K562 (cell line): ENCODE results near the gene DNASE2B. TPM values are rescaled to one million over a fixed set of nuclear protein-coding genes. Genes with fewer than 3 reads are reported as not detected.

ENCODE experiments used
- ATAC-seq: fragments of 200-7000 bp; cut with Tn5 transposase; 3 replicates; pipeline ENCODE4 v1.9.1; 2020; ENCODE audit warnings: moderate library complexity
- BruUV-seq: library from RNA; stranded (reverse); fragments of 400-500 nt; replicated peaks from 2 replicates; lab custom pipeline; 2021; lab: Mats Ljungman, UMichigan
- CTCF ChIA-PET: fragments of 300-600 bp; formaldehyde crosslinking; extraction: SDS; loops from one replicate; lab custom pipeline; 2021; ENCODE audit warnings: low intra/inter-chr PET ratio; lab: Yijun Ruan, JAX
- POLR2A ChIA-PET: fragments of 300-600, 350-650 bp; sonication (Branson Sonifier 250); formaldehyde crosslinking; extraction: SDS; loops from one replicate; lab custom pipeline; 2021; ENCODE audit warnings: antibody characterized with exemption, inconsistent platforms; lab: Yijun Ruan, JAX
- DNase-seq, 4 experiments: peaks; one replicate each; pipeline versions ENCODE4 v3.0.0 to v3.0.0-alpha.2; 2011 to 2018; ENCODE audit warnings: low spot score in 3 of 4, mixed read lengths in 3 of 4; ENCODE audit errors: extremely low read depth in 1 of 4
- FAIRE-seq: peaks from 2 replicates; lab custom pipeline; 2011; peaks lifted over from hg19 to GRCh38; lab: Jason Lieb, UNC
- H2AFZ ChIP-seq: 2 replicates; pipeline ENCODE4 v1.6.0; 2011; ENCODE audit warnings: low read depth, low read length, control low read depth, inconsistent platforms
- H3K27ac ChIP-seq: fragments of 200-600 bp; 3 replicates; pipeline ENCODE4 v1.8.0; 2011; ENCODE audit warnings: low read depth, mild to moderate bottlenecking, control low read depth, inconsistent platforms, low read length, moderate library complexity, mixed read lengths; ENCODE audit errors: extremely low read depth
- H3K27me3 ChIP-seq, 2 experiments: fragments of 300-600 bp in 1 of 2; 2 replicates in 1 of 2; 3 replicates in 1 of 2; pipeline versions ENCODE4 v1.6.0 to v1.8.0; 2011; ENCODE audit warnings: inconsistent platforms in 2 of 2, low read length in 2 of 2, mild to moderate bottlenecking in 1 of 2, mixed read lengths in 1 of 2, moderate library complexity in 1 of 2; ENCODE audit not compliant: control insufficient read depth in 2 of 2, insufficient read depth in 2 of 2
- H3K36me3 ChIP-seq: fragments of 300-600 bp; 3 replicates; pipeline ENCODE4 v1.8.0; 2011; ENCODE audit warnings: mild to moderate bottlenecking, low read length, inconsistent platforms; ENCODE audit not compliant: control insufficient read depth, insufficient read depth
- H3K4me1 ChIP-seq, 2 experiments: fragments of 200-600 bp in 1 of 2; replicated peaks in 1 of 2; 2 replicates in 1 of 2; 3 replicates in 1 of 2; pipeline versions ENCODE4 v1.5.1 to v1.8.0; 2011; ENCODE audit warnings: inconsistent platforms in 2 of 2, low read length in 2 of 2, mild to moderate bottlenecking in 1 of 2, mixed read lengths in 1 of 2, moderate library complexity in 1 of 2; ENCODE audit not compliant: control insufficient read depth in 2 of 2, insufficient read depth in 2 of 2
- H3K4me2 ChIP-seq: 2 replicates; pipeline ENCODE4 v1.6.1; 2011; ENCODE audit warnings: low read length, control low read depth, inconsistent platforms, mixed read lengths; ENCODE audit not compliant: insufficient read depth
- H3K4me3 ChIP-seq: fragments of 200-600 bp; sonication (generic), shearing (Covaris generic); 2 replicates; pipeline ENCODE4 v1.5.1; 2016; ENCODE audit warnings: control low read depth, inconsistent platforms
- H3K79me2 ChIP-seq: fragments of 200-600 bp; 3 replicates; pipeline ENCODE4 v1.8.0; 2011; ENCODE audit warnings: low read length, inconsistent platforms; ENCODE audit not compliant: control insufficient read depth, insufficient read depth
- H3K9ac ChIP-seq, 2 experiments: 2 replicates each; pipeline versions ENCODE4 v1.6.0 to v1.6.1; 2011; ENCODE audit warnings: low read depth in 2 of 2, low read length in 2 of 2, control low read depth in 1 of 2, inconsistent platforms in 1 of 2, mild to moderate bottlenecking in 1 of 2, mixed read lengths in 1 of 2; ENCODE audit not compliant: insufficient read depth in 1 of 2
- H3K9me1 ChIP-seq: one replicate; pipeline ENCODE4 v1.6.0; 2011; ENCODE audit warnings: inconsistent platforms, mild to moderate bottlenecking, low read length, moderate library complexity; ENCODE audit not compliant: control insufficient read depth, insufficient read depth
- H3K9me3 ChIP-seq: replicated peaks from 2 replicates; pipeline ENCODE4 v1.5.1; 2011; ENCODE audit warnings: low read depth, low read length, inconsistent platforms; ENCODE audit not compliant: control insufficient read depth, insufficient read depth
- H4K20me1 ChIP-seq: replicated peaks from 2 replicates; pipeline ENCODE4 v1.6.1; 2011; ENCODE audit warnings: low read length, inconsistent platforms, mixed read lengths; ENCODE audit not compliant: control insufficient read depth, insufficient read depth
- KDM4B ChIP-seq, 2 experiments: fragments of 450-650 bp in 1 of 2; sonication (generic) in 1 of 2; IDR thresholded peaks; 2 replicates each; pipeline ENCODE4 v1.6.1; 2016 to 2017; ENCODE audit warnings: borderline replicate concordance in 2 of 2, antibody characterized with exemption in 1 of 2, low read depth in 1 of 2, mild to moderate bottlenecking in 1 of 2
- POLR2B ChIP-seq: fragments of 450-650 bp; IDR thresholded peaks from 2 replicates; pipeline ENCODE4 v1.6.1; 2018; ENCODE audit warnings: low read depth; ENCODE audit not compliant: partially characterized antibody
- POU5F1 ChIP-seq: fragments of 150-350 bp; IDR thresholded peaks from 2 replicates; pipeline ENCODE4 v1.6.1; 2014; ENCODE audit warnings: borderline replicate concordance, low read length, low read depth, mild to moderate bottlenecking; ENCODE audit not compliant: partially characterized antibody
- RUNX1 ChIP-seq: sonication (generic); IDR thresholded peaks from 2 replicates; pipeline ENCODE4 v1.6.1; 2016; ENCODE audit warnings: antibody characterized with exemption, low read depth
- ZNF696 ChIP-seq: fragments of 250-450 bp; sonication (Bioruptor Pico); conservative IDR thresholded peaks from 2 replicates; pipeline ENCODE4 v1.4.0; 2020; ENCODE audit warnings: mild to moderate bottlenecking, moderate library complexity
- WGBS: fragments of 100-300 bp; shearing (Covaris generic); methylation state at CpG from one replicate; pipeline ENCODE4 v1.1.6; 2016; ENCODE audit warnings: low coverage, mixed read lengths; ENCODE audit not compliant: insufficient coverage; ENCODE audit errors: missing lambda C conversion rate; 5-methylcytosine and 5-hydroxymethylcytosine counted together
- in situ Hi-C: fragments of 300-500 bp; cut with MboI; formaldehyde crosslinking; loops from 4 replicates; pipeline ENCODE4 v1.15.0; 2018; ENCODE audit warnings: inconsistent platforms, mixed read lengths
- intact Hi-C: fragments of 100-400 bp; cut with micrococcal nuclease; formaldehyde crosslinking; loops from 2 replicates; pipeline ENCODE4 v1.14.2; 2022
- polyA plus RNA-seq, 8 experiments: library from polyadenylated mRNA; depleted of rRNA in 4 of 8; stranded (reverse) in 5 of 8; unstranded in 3 of 8; fragments of >200 nt; fragmentation: Nextera tagmentation in 2 of 8; fragmentation: Illumina TruSeq in 1 of 8; extraction: Ambion mirVana in 2 of 8; extraction: Trizol in 1 of 8; gene quantifications; 2 replicates each; pipeline versions ENCODE4 v1.2.1 to v1.2.3, GENCODE V29; 2011 to 2014; ENCODE audit warnings: inconsistent platforms in 1 of 8, missing spikeins in 1 of 8
- total RNA-seq, 7 experiments: library from RNA; depleted of rRNA in 6 of 7; stranded (reverse); fragments of >200 nt in 6 of 7; fragmentation: Illumina TruSeq in 2 of 7; extraction: Trizol in 2 of 7; gene quantifications; 2 replicates each; pipeline versions ENCODE4 v1.2.1 to v1.2.3, GENCODE V29; 2011 to 2021; ENCODE audit warnings: low replicate concordance in 1 of 7
- TF ChIP-seq, protein P1 (sequence below): fragments of 200-400 bp; formaldehyde crosslinking; IDR thresholded peaks from 2 replicates; pipeline ENCODE4 v1.6.1; 2017; ENCODE audit warnings: mild to moderate bottlenecking, low read depth, low read length, moderate library complexity
- TF ChIP-seq, protein P2 (sequence below): fragments of 450-650 bp; IDR thresholded peaks from 2 replicates; pipeline ENCODE4 v1.6.1; 2014; ENCODE audit warnings: low read depth, mild to moderate bottlenecking, moderate library complexity, borderline replicate concordance

Gene DNASE2B
- total and polyA plus RNA-seq, 9 of the 15 experiments (the other 6 are each of a cell fraction or from before 2014, with no cell fraction given), result not detected

DNA sequence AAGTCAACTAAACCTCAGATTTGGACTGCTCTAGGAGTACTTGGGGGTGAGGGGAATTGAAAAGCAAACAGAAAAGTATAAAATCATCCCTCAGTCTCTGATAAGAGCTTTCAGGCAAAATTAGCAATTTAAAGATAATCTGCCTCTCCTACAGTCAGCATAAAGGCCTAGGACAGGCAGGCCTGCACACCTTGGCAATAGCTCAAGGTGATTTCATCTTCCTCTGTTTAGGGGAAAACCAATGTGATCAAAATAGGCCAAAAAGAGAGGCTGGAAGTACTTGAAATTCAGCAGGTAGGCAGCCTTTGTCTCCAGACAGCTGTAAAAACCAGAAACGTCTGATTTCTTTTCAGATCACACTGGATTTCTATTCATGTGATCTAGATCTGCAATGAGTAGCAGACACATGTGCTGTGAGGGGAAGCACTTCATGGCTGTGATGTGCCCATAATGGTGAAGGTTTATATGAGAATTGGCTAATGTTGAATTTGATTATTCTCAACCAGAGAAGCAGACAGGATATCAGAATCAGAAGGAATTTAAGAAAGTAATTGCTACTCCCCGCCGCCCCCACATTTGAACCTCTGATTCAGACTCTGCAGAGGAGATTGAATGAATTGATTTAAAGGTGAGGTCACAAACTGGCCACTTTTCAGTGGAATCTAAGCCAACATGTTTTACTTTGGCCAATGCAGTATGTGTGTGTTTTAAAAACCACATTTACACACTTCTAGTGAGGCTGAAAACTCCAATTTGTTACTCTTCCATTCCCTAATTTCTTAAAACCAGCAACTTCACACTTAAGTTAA lies 45.8 kb upstream of the DNASE2B start (continued):
- TF ChIP-seq, protein P1, sequence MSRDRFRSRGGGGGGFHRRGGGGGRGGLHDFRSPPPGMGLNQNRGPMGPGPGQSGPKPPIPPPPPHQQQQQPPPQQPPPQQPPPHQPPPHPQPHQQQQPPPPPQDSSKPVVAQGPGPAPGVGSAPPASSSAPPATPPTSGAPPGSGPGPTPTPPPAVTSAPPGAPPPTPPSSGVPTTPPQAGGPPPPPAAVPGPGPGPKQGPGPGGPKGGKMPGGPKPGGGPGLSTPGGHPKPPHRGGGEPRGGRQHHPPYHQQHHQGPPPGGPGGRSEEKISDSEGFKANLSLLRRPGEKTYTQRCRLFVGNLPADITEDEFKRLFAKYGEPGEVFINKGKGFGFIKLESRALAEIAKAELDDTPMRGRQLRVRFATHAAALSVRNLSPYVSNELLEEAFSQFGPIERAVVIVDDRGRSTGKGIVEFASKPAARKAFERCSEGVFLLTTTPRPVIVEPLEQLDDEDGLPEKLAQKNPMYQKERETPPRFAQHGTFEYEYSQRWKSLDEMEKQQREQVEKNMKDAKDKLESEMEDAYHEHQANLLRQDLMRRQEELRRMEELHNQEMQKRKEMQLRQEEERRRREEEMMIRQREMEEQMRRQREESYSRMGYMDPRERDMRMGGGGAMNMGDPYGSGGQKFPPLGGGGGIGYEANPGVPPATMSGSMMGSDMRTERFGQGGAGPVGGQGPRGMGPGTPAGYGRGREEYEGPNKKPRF, result no peak
- TF ChIP-seq POLR2B (no peak), POU5F1 (no peak), ZNF696 (CRISPR knock-in tag) (no peak), RUNX1 (no peak)

DNA sequence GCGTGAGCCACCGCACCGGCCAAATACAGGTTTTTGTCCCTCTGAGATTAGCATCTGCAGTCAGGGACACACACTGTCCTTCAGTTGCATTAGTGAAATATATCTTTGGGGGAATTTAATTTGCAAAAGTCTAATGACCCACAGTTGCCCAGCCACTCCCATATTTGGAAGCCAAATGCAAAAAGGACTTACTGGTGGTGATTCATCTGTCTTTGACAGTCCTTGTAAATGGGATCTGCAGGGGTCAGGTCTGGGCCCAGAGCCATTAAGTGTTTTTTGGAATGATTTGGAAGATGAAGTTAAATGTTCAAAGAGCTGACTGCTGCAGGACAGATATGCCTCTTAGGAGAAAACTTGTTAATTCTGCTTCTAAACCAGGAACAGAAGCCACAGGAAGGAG lies 44.6 kb upstream of the DNASE2B start:
- POLR2A ChIA-PET, result no interaction called here
- H3K27me3 ChIP-seq, result no peaks in the 10 kb centered on the region
- ATAC-seq (no peak), FAIRE-seq (no peak), DNase-seq (no peak)
- H2AFZ ChIP-seq, result no peak overlapping the region
- no peak overlapping the region for H3K4me3 ChIP-seq
- H3K9me3 ChIP-seq, result no peaks in the 10 kb centered on the region
- H3K79me2 ChIP-seq, result no peaks in the 10 kb centered on the region
- H3K9me1 ChIP-seq, result no peaks in the 10 kb centered on the region
- WGBS, result 24% methylated on average over 3 of the region's 3 CpGs
- no peaks in the 10 kb centered on the region for H4K20me1 ChIP-seq
- CTCF ChIA-PET, result no interaction called here
- intact Hi-C loops, result no loop called here
- no peaks in the 10 kb centered on the region for H3K36me3 ChIP-seq
- in situ Hi-C loops, result no loop called here
- no peak overlapping the region for H3K4me2 ChIP-seq
- H3K9ac ChIP-seq, result no peak overlapping the region
- no peaks in the 10 kb centered on the region for H3K4me1 ChIP-seq
- BruUV-seq, result no TSS peak
- H3K27ac ChIP-seq, result no peak overlapping the region
- no peak for TF ChIP-seq KDM4B (IDR thresholded peaks at IDR 0.05; ENCODE audit: borderline replicate concordance in 2 of 2, low read depth in 1 of 2)
- TF ChIP-seq, protein P2, sequence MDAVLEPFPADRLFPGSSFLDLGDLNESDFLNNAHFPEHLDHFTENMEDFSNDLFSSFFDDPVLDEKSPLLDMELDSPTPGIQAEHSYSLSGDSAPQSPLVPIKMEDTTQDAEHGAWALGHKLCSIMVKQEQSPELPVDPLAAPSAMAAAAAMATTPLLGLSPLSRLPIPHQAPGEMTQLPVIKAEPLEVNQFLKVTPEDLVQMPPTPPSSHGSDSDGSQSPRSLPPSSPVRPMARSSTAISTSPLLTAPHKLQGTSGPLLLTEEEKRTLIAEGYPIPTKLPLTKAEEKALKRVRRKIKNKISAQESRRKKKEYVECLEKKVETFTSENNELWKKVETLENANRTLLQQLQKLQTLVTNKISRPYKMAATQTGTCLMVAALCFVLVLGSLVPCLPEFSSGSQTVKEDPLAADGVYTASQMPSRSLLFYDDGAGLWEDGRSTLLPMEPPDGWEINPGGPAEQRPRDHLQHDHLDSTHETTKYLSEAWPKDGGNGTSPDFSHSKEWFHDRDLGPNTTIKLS, result no peak
